ENCODE results near the gene USP17L20. TPM values are rescaled to one million over a fixed set of nuclear protein-coding genes. Genes with fewer than 3 reads are reported as not detected.
"Not testable (repeated sequence)": the region's sequence is repeated elsewhere in the genome, so short reads cannot be mapped to it uniquely, and the experiment has no call there.

Gene USP17L20, protein sequence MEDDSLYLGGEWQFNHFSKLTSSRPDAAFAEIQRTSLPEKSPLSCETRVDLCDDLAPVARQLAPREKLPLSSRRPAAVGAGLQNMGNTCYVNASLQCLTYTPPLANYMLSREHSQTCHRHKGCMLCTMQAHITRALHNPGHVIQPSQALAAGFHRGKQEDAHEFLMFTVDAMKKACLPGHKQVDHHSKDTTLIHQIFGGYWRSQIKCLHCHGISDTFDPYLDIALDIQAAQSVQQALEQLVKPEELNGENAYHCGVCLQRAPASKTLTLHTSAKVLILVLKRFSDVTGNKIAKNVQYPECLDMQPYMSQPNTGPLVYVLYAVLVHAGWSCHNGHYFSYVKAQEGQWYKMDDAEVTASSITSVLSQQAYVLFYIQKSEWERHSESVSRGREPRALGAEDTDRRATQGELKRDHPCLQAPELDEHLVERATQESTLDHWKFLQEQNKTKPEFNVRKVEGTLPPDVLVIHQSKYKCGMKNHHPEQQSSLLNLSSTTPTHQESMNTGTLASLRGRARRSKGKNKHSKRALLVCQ
- total RNA-seq (2021), result not detected in 2 replicates
- Bru-seq, nascent RNA, result not detected
- not detected for BruChase-seq, experiment 1, labeled RNA remaining after a 2-hour chase
- not detected for BruChase-seq, experiment 2, labeled RNA remaining after a 6-hour chase
- long read RNA-seq, result 0 reads

DNA sequence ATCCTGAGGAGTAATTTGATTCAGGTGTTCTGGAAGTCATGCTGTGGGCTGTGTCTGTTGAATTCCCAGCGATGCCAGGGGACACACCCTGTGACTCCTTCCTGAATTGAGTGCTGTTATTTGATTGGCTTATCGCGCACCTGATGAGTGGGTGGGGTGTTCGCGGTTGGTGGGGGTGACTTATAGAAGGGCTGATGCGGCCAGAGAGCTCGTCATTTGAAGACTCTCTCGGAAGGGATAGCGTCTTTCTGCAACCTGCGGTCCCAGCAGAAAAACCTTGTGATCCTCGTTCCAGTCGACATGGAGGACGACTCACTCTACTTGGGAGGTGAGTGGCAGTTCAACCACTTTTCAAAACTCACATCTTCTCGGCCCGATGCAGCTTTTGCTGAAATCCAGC, at the start of gene USP17L20:
TSS of gene USP17L20 (plus strand) at position 301 of the 400 bp plus-strand sequence. CDS start at position 301, 0 bp downstream.
- H3K27ac ChIP-seq (ENCODE audit: low read depth, low read length, poor library complexity, severe bottlenecking); H3K9me3 ChIP-seq (ENCODE audit: low read depth, low read length, poor library complexity, severe bottlenecking); intact Hi-C loops (cut with micrococcal nuclease; ENCODE audit: unreplicated experiment); H3K36me3 ChIP-seq (ENCODE audit: insufficient read depth, low read length, poor library complexity, severe bottlenecking); H3K27me3 ChIP-seq (replicated peaks; ENCODE audit: insufficient read depth, low read depth, low read length, poor library complexity); DNase-seq (ENCODE audit: low spot score); BruUV-seq (replicated peaks); H3K4me1 ChIP-seq (ENCODE audit: insufficient read depth, low read length, poor library complexity, severe bottlenecking); H3K4me3 ChIP-seq (ENCODE audit: low read depth, low read length, poor library complexity, severe bottlenecking); POLR2A ChIA-PET (ENCODE audit: low non-redundant PET); CTCF ChIA-PET: not testable (repeated sequence)

DNA sequence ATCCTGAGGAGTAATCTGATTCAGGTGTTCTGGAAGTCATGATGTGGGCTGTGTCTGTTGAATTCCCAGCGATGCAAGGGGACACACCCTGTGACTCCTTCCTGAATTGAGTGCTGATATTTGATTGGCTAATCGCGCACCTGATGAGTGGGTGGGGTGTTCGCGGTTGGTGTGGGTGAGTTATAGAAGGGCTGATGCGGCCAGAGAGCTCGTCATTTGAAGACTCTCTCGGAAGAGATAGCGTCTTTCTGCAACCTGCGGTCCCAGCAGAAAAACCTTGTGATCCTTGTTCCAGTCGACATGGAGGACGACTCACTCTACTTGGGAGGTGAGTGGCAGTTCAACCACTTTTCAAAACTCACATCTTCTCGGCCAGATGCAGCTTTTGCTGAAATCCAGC, 47.6 kb upstream of the USP17L20 start, which contains the start of gene USP17L10:
TSS of gene USP17L10 (plus strand) at position 301 of the 400 bp plus-strand sequence. CDS start at position 301, 0 bp downstream.
- H3K9me3 ChIP-seq (ENCODE audit: low read depth, low read length, poor library complexity, severe bottlenecking); H3K36me3 ChIP-seq (ENCODE audit: insufficient read depth, low read length, poor library complexity, severe bottlenecking); BruUV-seq (replicated peaks); H3K4me3 ChIP-seq (ENCODE audit: low read depth, low read length, poor library complexity, severe bottlenecking); H3K4me1 ChIP-seq (ENCODE audit: insufficient read depth, low read length, poor library complexity, severe bottlenecking); DNase-seq (ENCODE audit: low spot score); intact Hi-C loops (cut with micrococcal nuclease; ENCODE audit: unreplicated experiment); H3K27ac ChIP-seq (ENCODE audit: low read depth, low read length, poor library complexity, severe bottlenecking); POLR2A ChIA-PET (ENCODE audit: low non-redundant PET); CTCF ChIA-PET; H3K27me3 ChIP-seq (replicated peaks; ENCODE audit: insufficient read depth, low read depth, low read length, poor library complexity): not testable (repeated sequence)

DNA sequence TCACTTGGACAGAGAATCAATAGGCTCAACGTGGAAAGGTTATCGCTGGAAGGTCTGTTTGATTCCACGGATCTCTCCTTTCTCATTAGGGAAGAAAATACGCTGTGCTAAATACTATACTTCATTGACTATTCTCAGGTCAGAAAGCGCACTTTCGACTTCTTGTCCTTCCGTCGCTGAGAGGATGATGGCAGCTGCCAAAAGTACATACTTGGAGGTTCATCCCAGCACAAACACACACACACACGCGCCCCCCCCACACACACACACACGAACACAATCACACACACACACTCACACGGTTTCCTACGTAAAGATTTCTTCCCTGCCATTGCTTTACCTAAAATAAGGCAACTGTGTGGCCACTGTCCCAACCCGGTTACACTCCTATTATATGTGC, 43.2 kb upstream of the USP17L20 start:
- H3K9me3 ChIP-seq (ENCODE audit: low read depth, low read length, poor library complexity, severe bottlenecking); H3K4me3 ChIP-seq (ENCODE audit: low read depth, low read length, poor library complexity, severe bottlenecking); BruUV-seq (replicated peaks); CTCF ChIA-PET; H3K27ac ChIP-seq (ENCODE audit: low read depth, low read length, poor library complexity, severe bottlenecking); H3K4me1 ChIP-seq (ENCODE audit: insufficient read depth, low read length, poor library complexity, severe bottlenecking); POLR2A ChIA-PET (ENCODE audit: low non-redundant PET); H3K27me3 ChIP-seq (replicated peaks; ENCODE audit: insufficient read depth, low read depth, low read length, poor library complexity); H3K36me3 ChIP-seq (ENCODE audit: insufficient read depth, low read length, poor library complexity, severe bottlenecking); DNase-seq (ENCODE audit: low spot score); intact Hi-C loops (cut with micrococcal nuclease; ENCODE audit: unreplicated experiment): not testable (repeated sequence)

DNA sequence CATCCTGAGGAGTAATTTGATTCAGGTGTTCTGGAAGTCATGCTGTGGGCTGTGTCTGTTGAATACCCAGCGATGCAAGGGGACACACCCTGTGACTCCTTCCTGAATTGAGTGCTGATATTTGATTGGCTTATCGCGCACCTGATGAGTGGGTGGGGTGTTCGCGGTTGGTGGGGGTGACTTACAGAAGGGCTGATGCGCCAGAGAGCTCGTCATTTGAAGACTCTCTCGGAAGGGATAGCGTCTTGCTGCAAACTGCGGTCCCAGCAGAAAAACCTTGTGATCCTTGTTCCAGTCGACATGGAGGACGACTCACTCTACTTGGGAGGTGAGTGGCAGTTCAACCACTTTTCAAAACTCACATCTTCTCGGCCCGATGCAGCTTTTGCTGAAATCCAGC, 42.8 kb upstream of the USP17L20 start, which contains the start of gene USP17L11:
TSS of gene USP17L11 (plus strand) at position 301 of the 400 bp plus-strand sequence. CDS start at position 301, 0 bp downstream.
- H3K4me1 ChIP-seq (ENCODE audit: insufficient read depth, low read length, poor library complexity, severe bottlenecking); BruUV-seq (replicated peaks); CTCF ChIA-PET; H3K27ac ChIP-seq (ENCODE audit: low read depth, low read length, poor library complexity, severe bottlenecking); DNase-seq (ENCODE audit: low spot score); H3K36me3 ChIP-seq (ENCODE audit: insufficient read depth, low read length, poor library complexity, severe bottlenecking); H3K9me3 ChIP-seq (ENCODE audit: low read depth, low read length, poor library complexity, severe bottlenecking); H3K4me3 ChIP-seq (ENCODE audit: low read depth, low read length, poor library complexity, severe bottlenecking); H3K27me3 ChIP-seq (replicated peaks; ENCODE audit: insufficient read depth, low read depth, low read length, poor library complexity); POLR2A ChIA-PET (ENCODE audit: low non-redundant PET); intact Hi-C loops (cut with micrococcal nuclease; ENCODE audit: unreplicated experiment): not testable (repeated sequence)

DNA sequence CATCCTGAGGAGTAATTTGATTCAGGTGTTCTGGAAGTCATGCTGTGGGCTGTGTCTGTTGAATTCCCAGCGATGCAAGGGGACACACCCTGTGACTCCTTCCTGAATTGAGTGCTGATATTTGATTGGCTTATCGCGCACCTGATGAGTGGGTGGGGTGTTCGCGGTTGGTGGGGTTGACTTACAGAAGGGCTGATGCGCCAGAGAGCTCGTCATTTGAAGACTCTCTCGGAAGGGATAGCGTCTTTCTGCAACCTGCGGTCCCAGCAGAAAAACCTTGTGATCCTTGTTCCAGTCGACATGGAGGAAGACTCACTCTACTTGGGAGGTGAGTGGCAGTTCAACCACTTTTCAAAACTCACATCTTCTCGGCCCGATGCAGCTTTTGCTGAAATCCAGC, 38.1 kb upstream of the USP17L20 start, which contains the start of gene USP17L12:
TSS of gene USP17L12 (plus strand) at position 301 of the 400 bp plus-strand sequence. CDS start at position 301, 0 bp downstream.
- H3K4me3 ChIP-seq (ENCODE audit: low read depth, low read length, poor library complexity, severe bottlenecking); H3K4me1 ChIP-seq (ENCODE audit: insufficient read depth, low read length, poor library complexity, severe bottlenecking); H3K9me3 ChIP-seq (ENCODE audit: low read depth, low read length, poor library complexity, severe bottlenecking); H3K36me3 ChIP-seq (ENCODE audit: insufficient read depth, low read length, poor library complexity, severe bottlenecking); H3K27ac ChIP-seq (ENCODE audit: low read depth, low read length, poor library complexity, severe bottlenecking); CTCF ChIA-PET; DNase-seq (ENCODE audit: low spot score); POLR2A ChIA-PET (ENCODE audit: low non-redundant PET); BruUV-seq (replicated peaks); intact Hi-C loops (cut with micrococcal nuclease; ENCODE audit: unreplicated experiment); H3K27me3 ChIP-seq (replicated peaks; ENCODE audit: insufficient read depth, low read depth, low read length, poor library complexity): not testable (repeated sequence)

DNA sequence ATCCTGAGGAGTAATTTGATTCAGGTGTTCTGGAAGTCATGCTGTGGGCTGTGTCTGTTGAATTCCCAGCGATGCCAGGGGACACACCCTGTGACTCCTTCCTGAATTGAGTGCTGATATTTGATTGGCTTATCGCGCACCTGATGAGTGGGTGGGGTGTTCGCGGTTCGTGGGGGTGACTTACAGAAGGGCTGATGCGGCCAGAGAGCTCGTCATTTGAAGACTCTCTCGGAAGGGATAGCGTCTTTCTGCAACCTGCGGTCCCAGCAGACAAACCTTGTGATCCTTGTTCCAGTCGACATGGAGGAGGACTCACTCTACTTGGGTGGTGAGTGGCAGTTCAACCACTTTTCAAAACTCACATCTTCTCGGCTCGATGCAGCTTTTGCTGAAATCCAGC, 33.3 kb upstream of the USP17L20 start, which contains the start of gene USP17L13:
TSS of gene USP17L13 (plus strand) at position 301 of the 400 bp plus-strand sequence. CDS start at position 301, 0 bp downstream.
- H3K27ac ChIP-seq (ENCODE audit: low read depth, low read length, poor library complexity, severe bottlenecking); H3K4me1 ChIP-seq (ENCODE audit: insufficient read depth, low read length, poor library complexity, severe bottlenecking); POLR2A ChIA-PET (ENCODE audit: low non-redundant PET); H3K9me3 ChIP-seq (ENCODE audit: low read depth, low read length, poor library complexity, severe bottlenecking); CTCF ChIA-PET; DNase-seq (ENCODE audit: low spot score); H3K27me3 ChIP-seq (replicated peaks; ENCODE audit: insufficient read depth, low read depth, low read length, poor library complexity); H3K4me3 ChIP-seq (ENCODE audit: low read depth, low read length, poor library complexity, severe bottlenecking); H3K36me3 ChIP-seq (ENCODE audit: insufficient read depth, low read length, poor library complexity, severe bottlenecking); BruUV-seq (replicated peaks); intact Hi-C loops (cut with micrococcal nuclease; ENCODE audit: unreplicated experiment): not testable (repeated sequence)

DNA sequence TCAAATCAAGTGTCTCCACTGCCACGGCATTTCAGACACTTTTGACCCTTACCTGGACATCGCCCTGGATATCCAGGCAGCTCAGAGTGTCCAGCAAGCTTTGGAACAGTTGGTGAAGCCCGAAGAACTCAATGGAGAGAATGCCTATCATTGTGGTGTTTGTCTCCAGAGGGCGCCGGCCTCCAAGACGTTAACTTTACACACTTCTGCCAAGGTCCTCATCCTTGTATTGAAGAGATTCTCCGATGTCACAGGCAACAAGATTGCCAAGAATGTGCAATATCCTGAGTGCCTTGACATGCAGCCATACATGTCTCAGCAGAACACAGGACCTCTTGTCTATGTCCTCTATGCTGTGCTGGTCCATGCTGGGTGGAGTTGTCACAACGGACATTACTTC, 27.7 kb upstream of the USP17L20 start:
- CTCF ChIA-PET, result not testable (repeated sequence)

More for the DNA sequence above, 27.7 kb upstream of the USP17L20 start:
- H3K4me3 ChIP-seq (ENCODE audit: low read depth, low read length, poor library complexity, severe bottlenecking); H3K36me3 ChIP-seq (ENCODE audit: insufficient read depth, low read length, poor library complexity, severe bottlenecking); H3K27ac ChIP-seq (ENCODE audit: low read depth, low read length, poor library complexity, severe bottlenecking); H3K27me3 ChIP-seq (replicated peaks; ENCODE audit: insufficient read depth, low read depth, low read length, poor library complexity); BruUV-seq (replicated peaks); DNase-seq (ENCODE audit: low spot score); POLR2A ChIA-PET (ENCODE audit: low non-redundant PET); H3K9me3 ChIP-seq (ENCODE audit: low read depth, low read length, poor library complexity, severe bottlenecking); intact Hi-C loops (cut with micrococcal nuclease; ENCODE audit: unreplicated experiment); H3K4me1 ChIP-seq (ENCODE audit: insufficient read depth, low read length, poor library complexity, severe bottlenecking): not testable (repeated sequence)
